Measurements from ENCODE around the gene R3HDM1.

R3HDM1 gene

DNA sequence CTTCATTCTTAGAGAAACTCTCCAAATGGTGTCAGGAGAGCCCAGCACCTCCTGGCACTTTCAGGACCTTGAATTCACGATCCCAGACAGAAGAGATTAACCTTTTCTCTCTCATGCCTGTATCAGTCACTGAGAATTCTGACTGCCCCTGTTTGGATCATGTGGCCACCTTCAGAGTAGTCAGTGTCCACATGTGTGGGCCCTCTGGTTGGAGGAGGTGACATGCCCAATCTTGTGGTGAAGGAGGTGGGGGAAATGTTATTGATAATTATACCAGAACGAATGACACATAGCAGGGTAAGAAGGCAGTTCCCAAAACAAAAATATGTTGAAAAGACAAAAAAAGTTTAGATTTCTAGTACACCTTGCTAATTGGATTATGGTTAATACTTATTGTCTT, 242.0 kb downstream of the R3HDM1 start:
- H3K4me1 Mint-ChIP-seq (ENCODE audit: low read depth) = peaks cover 3% of the 10 kb centered on the region
- H3K4me3 Mint-ChIP-seq = no peak overlapping the region
- no peak for DNase-seq (ENCODE audit: low spot score)
- H3K9me3 Mint-ChIP-seq = peaks cover 4% of the 10 kb centered on the region
- peaks cover 71% of the 10 kb centered on the region for H3K36me3 Mint-ChIP-seq (ENCODE audit: low read depth)
- H3K27me3 Mint-ChIP-seq (ENCODE audit: low read depth) = no peaks in the 10 kb centered on the region
- H3K27ac Mint-ChIP-seq = no peak overlapping the region

DNA sequence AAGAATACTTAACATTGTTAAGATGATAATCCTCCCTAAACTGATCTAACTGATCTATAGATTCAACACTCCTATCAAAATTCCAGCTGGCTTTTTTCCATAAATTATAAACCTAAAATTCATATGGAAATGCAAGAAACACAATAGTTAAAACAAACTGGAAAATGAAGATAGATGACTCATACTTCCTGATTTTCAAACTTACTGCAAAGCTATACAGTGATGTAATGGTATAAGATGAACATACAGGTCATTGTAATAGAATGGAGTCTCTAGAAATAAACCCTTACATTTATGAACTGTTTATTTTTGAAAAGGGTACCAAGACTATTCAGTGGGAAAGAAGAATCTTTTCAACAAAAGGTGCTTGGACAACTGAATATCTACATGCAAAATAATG, 242.6 kb downstream of the R3HDM1 start:
- Mint-ChIP-seq H3K27me3 (ENCODE audit: low read depth) (no peaks in the 10 kb centered on the region), H3K4me1 (ENCODE audit: low read depth) (peaks cover 3% of the 10 kb centered on the region), H3K9me3 (peaks cover 4% of the 10 kb centered on the region), H3K4me3 (no peak overlapping the region), H3K27ac (no peak overlapping the region), H3K36me3 (ENCODE audit: low read depth) (peaks cover 73% of the 10 kb centered on the region)
- DNase-seq (ENCODE audit: low spot score) = no peak
